Measurements from ENCODE around the gene SH3PXD2A. TPM values are rescaled to one million over a fixed set of nuclear protein-coding genes. Genes with fewer than 3 reads are reported as not detected.

SH3PXD2A gene
- total RNA-seq, 1 experiment from 2014 or later = 4.5 TPM

DNA sequence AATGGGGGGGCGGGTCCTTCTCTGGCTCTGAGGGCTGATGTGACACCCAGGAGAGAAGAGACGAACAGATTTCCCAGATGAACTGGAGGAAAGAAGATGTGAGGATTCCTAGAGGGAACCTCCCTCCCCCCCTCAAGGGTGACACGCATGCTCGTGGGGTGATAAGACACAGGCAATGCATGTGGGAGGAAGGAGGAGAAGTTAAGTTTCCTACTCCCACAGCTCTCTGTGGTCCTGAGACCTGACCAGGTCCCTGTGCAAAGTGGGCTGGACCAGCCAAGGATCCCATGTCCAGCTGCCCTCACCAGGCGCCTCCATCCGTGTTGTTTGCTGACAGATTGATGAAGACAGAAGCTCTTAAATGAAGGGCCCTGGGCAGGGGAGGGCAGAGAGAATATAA is 112.6 kb downstream of the SH3PXD2A start:
- Histone ChIP-seq H4K91ac (ENCODE audit: insufficient read length, low read depth, low read length) (no peak overlapping the region), H3K14ac (ENCODE audit: insufficient read depth, low read length) (no peak overlapping the region), H3K4ac (ENCODE audit: low read depth, low read length) (no peak overlapping the region), H4K8ac (replicated peaks; ENCODE audit: insufficient read length, low read depth, low read length) (no peak overlapping the region), H2BK15ac (ENCODE audit: low read depth, low read length) (no peak overlapping the region), H2BK12ac (ENCODE audit: insufficient read length, low read depth, low read length) (no peak overlapping the region), H3K56ac (ENCODE audit: insufficient read length, low read depth, low read length) (no peak overlapping the region), H3T11ph (ENCODE audit: low read length) (no peak overlapping the region), H4K20me1 (ENCODE audit: control insufficient read depth, insufficient read depth, insufficient read length) (no peaks in the 10 kb centered on the region), H3K79me2 (ENCODE audit: insufficient read depth, low read length) (no peaks in the 10 kb centered on the region), H3K9me3 (ENCODE audit: control insufficient read depth, low read depth, low read length) (no peaks in the 10 kb centered on the region), H2AFZ (ENCODE audit: low read length) (no peak overlapping the region), H4K5ac (ENCODE audit: insufficient read length, low read depth, low read length) (no peak overlapping the region), H3K18ac (ENCODE audit: insufficient read length, low read depth, low read length) (no peak overlapping the region), H3K9ac (ENCODE audit: extremely low read depth, insufficient read length, low read length) (no peak overlapping the region), H2BK5ac (ENCODE audit: insufficient read length, low read length) (no peak overlapping the region), H2AK5ac (ENCODE audit: insufficient read length, low read length) (no peak overlapping the region), H3K4me2 (ENCODE audit: insufficient read depth, insufficient read length, low read length) (no peak overlapping the region), H3K23me2 (ENCODE audit: insufficient read length, low read depth, low read length, poor library complexity, severe bottlenecking) (no peaks in the 10 kb centered on the region), H3K79me1 (ENCODE audit: insufficient read depth, low read depth, low read length, poor library complexity, severe bottlenecking) (no peaks in the 10 kb centered on the region), H3K4me1 (ENCODE audit: insufficient read depth, low read length) (no peaks in the 10 kb centered on the region), H2BK120ac (ENCODE audit: low read depth, low read length, poor library complexity, severe bottlenecking) (no peak overlapping the region), H3K23ac (ENCODE audit: insufficient read length, low read depth, low read length) (no peak overlapping the region), H2BK20ac (ENCODE audit: low read depth, low read length, poor library complexity, severe bottlenecking) (no peak overlapping the region), H3K27me3 (ENCODE audit: insufficient read depth, low read length) (no peaks in the 10 kb centered on the region), H3K27ac (ENCODE audit: insufficient read length, low read depth, low read length) (no peak overlapping the region)
- H3K36me3 Mint-ChIP-seq (ENCODE audit: insufficient read depth in 1 of 3, low read depth in 3 of 3) = no peaks in the 10 kb centered on the region
- peak overlapping the region in 1 of 3 experiments; percentile 76; a peak in 1 of 7 replicates for H3K27ac Mint-ChIP-seq
- H3K9me3 Mint-ChIP-seq = no peaks in the 10 kb centered on the region
- H3K4me3 Mint-ChIP-seq = no peak overlapping the region
- H3K27me3 Mint-ChIP-seq (ENCODE audit: low read depth) = no peaks in the 10 kb centered on the region
- no CpG with 5 or more reads among the region's 6 CpGs for WGBS (ENCODE audit: extremely low coverage, insufficient read length, low lambda C conversion rate)
- TF ChIP-seq, protein P1, sequence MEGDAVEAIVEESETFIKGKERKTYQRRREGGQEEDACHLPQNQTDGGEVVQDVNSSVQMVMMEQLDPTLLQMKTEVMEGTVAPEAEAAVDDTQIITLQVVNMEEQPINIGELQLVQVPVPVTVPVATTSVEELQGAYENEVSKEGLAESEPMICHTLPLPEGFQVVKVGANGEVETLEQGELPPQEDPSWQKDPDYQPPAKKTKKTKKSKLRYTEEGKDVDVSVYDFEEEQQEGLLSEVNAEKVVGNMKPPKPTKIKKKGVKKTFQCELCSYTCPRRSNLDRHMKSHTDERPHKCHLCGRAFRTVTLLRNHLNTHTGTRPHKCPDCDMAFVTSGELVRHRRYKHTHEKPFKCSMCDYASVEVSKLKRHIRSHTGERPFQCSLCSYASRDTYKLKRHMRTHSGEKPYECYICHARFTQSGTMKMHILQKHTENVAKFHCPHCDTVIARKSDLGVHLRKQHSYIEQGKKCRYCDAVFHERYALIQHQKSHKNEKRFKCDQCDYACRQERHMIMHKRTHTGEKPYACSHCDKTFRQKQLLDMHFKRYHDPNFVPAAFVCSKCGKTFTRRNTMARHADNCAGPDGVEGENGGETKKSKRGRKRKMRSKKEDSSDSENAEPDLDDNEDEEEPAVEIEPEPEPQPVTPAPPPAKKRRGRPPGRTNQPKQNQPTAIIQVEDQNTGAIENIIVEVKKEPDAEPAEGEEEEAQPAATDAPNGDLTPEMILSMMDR (conservative IDR thresholded peaks at IDR 0.05) = no peak
- H3K4me1 Mint-ChIP-seq = peaks cover 8 to 32% of the 10 kb centered on the region in 2 experiments
- DNase-seq = no peak

Data from H9 (cell line).